ENCODE data around the gene GFRA1. TPM values are rescaled to one million over a fixed set of nuclear protein-coding genes. Genes with fewer than 3 reads are reported as not detected.

Gene GFRA1
- total and polyA plus RNA-seq, 8 donors: 0.29 to 83.2 (median 4.6) TPM

DNA sequence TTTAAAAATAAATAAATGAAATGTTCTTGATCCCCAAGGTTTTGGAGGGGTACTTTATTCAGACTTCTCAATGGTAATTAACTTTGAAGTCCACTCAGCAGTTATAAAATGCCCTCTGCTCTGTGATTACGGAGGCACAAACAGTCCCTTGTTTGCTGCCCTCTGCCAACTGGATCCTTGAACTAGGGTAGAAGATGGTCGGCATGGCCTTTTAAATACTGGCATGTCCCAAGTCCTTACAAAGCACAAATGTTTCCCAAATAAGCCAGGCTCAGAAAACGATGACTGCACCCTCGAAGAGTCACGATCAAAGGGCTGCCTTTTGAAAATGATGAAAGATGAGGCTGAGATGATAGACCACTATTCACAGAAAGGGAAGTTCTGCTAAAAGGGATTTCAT is 47.0 kb downstream of the GFRA1 start:
- Histone ChIP-seq H3K9me3 (no peaks in the 10 kb centered on the region), H3K4me3 (no peak overlapping the region), H3K27ac (no peak overlapping the region), H3K36me3 (no peaks in the 10 kb centered on the region), H3K27me3 (no peaks in the 10 kb centered on the region), H3K4me1 (no peaks in the 10 kb centered on the region)
- 85 to 100% (median 89%) methylated on average over 5 of the region's 5 CpGs for WGBS, 5 donors
- intact Hi-C loops (cut with DNase I; ENCODE audit: low total_unique reads): no loop called here
- TF ChIP-seq POLR2AphosphoS5 (IDR thresholded peaks at IDR 0.05): no peak
- no peak for TF ChIP-seq EP300 (IDR thresholded peaks at IDR 0.05)
- TF ChIP-seq POLR2A (IDR thresholded peaks at IDR 0.05): no peak
- TF ChIP-seq CTCF (IDR thresholded peaks at IDR 0.05): no peak
- no peak for DNase-seq

DNA sequence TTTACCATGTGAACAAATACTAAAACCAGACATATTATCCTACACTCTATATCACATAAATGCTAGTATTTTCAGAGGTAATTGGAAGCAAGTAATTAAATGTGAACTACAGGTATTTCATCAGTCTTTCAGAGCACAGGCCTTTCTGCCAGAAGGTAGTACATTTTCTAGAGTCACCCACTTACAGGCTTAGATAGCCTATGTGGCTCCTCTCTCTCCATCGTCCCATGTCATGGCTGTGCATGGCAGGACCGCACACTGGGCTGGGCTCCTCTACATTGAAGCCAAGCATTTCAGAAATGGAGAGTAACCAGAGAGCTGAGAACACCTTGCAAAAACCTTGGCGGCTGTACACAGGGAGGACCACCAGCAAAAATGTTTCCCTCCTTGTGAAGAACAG is 49.7 kb downstream of the GFRA1 start:
- TF ChIP-seq CTCF (IDR thresholded peaks at IDR 0.05) (no peak), POLR2AphosphoS5 (IDR thresholded peaks at IDR 0.05) (no peak), EP300 (IDR thresholded peaks at IDR 0.05) (no peak), POLR2A (IDR thresholded peaks at IDR 0.05) (no peak)
- WGBS, 5 donors: 63 to 95% (median 82%) methylated on average over 3 of the region's 3 CpGs
- no peaks in the 10 kb centered on the region for H3K36me3 ChIP-seq

DNA sequence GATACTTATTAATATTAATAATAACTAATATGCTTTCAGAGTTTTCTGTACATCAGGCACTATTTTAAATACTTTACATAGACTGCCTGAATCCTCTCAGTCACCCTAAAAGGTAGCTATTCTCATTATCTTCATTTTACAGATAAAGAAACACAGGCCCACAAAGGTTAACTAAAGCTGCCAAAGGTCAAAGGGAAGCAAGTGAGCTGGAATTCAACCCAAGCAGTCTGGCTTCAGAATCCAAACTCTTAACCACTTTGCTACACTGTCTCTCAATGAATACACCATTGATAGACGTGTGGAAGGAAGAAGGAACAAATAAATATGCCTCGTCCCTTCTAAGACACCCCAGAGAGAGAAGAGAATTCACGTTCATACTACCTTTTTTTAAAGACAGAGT is 52.0 kb downstream of the GFRA1 start:
- WGBS, 5 donors: 64 to 75% (median 70%) methylated on average over 3 of the region's 3 CpGs
- H3K4me3 ChIP-seq: no peak overlapping the region
- H3K36me3 ChIP-seq: no peaks in the 10 kb centered on the region
- no peaks in the 10 kb centered on the region for H3K9me3 ChIP-seq
- H3K27ac ChIP-seq: no peak overlapping the region
- intact Hi-C loops (cut with DNase I; ENCODE audit: low total_unique reads): no loop called here
- TF ChIP-seq CTCF (IDR thresholded peaks at IDR 0.05) (no peak), POLR2A (IDR thresholded peaks at IDR 0.05) (no peak), POLR2AphosphoS5 (IDR thresholded peaks at IDR 0.05) (no peak), EP300 (IDR thresholded peaks at IDR 0.05) (no peak)
- no peaks in the 10 kb centered on the region for H3K27me3 ChIP-seq
- no peak for DNase-seq
- H3K4me1 ChIP-seq: no peaks in the 10 kb centered on the region

More for the DNA sequence above, 49.7 kb downstream of the GFRA1 start:
- Histone ChIP-seq H3K4me3 (no peak overlapping the region), H3K27me3 (no peaks in the 10 kb centered on the region), H3K9me3 (no peaks in the 10 kb centered on the region), H3K27ac (no peak overlapping the region), H3K4me1 (no peaks in the 10 kb centered on the region)
- no peak for DNase-seq
- intact Hi-C loops (cut with DNase I; ENCODE audit: low total_unique reads): no loop called here

GRCh38 chr10:116216676-116217075 is 56.3 kb downstream of the GFRA1 start:
- peaks cover 0 to 3% (median 0%) of the 10 kb centered on the region in 4 donors for H3K4me1 ChIP-seq
- WGBS, 5 donors: 58 to 81% (median 62%) methylated on average over 3 of the region's 3 CpGs
- intact Hi-C loops (cut with DNase I; ENCODE audit: low total_unique reads): no loop called here
- H3K36me3 ChIP-seq: no peaks in the 10 kb centered on the region
- no peak for TF ChIP-seq POLR2AphosphoS5 (IDR thresholded peaks at IDR 0.05)
- no peak for TF ChIP-seq POLR2A (IDR thresholded peaks at IDR 0.05)
- TF ChIP-seq EP300 (IDR thresholded peaks at IDR 0.05): no peak
- no peak for TF ChIP-seq CTCF (IDR thresholded peaks at IDR 0.05)
- H3K4me3 ChIP-seq: no peak overlapping the region
- no peak overlapping the region for H3K27ac ChIP-seq
- H3K9me3 ChIP-seq: no peaks in the 10 kb centered on the region
- H3K27me3 ChIP-seq: no peaks in the 10 kb centered on the region
- no peak for DNase-seq
